ENCODE results near the gene HAVCR1. TPM values are rescaled to one million over a fixed set of nuclear protein-coding genes. Genes with fewer than 3 reads are reported as not detected.

Gene HAVCR1
- not detected in 2 replicates for total RNA-seq

GRCh38 chr5:157059093-157059539, at the start of gene HAVCR1:
Gene HAVCR1 (minus strand): TSS chr5:157059116. CDS start chr5:157057943, 1,173 bp downstream.

Other genes with a start within 250 kb of the HAVCR1 start
- under 0.01 and 0.12 TPM in 2 replicates for gene PPP1R2B, start 208.8 kb downstream of the HAVCR1 start, total RNA-seq
- gene TIMD4, start 95.9 kb downstream of the HAVCR1 start, total RNA-seq = not detected in 2 replicates
- 0.16 and 0.36 TPM in 2 replicates for gene HAVCR2, start 49.9 kb upstream of the HAVCR1 start, total RNA-seq
- gene MED7, start 83.7 kb upstream of the HAVCR1 start, total RNA-seq = 7.8 and 8.3 TPM in 2 replicates
- gene GARIN3, start 107.1 kb upstream of the HAVCR1 start, total RNA-seq = not detected in 2 replicates
- gene ITK, start 121.7 kb upstream of the HAVCR1 start, total RNA-seq = not detected in 2 replicates
- 2.9 and 7.9 TPM in 2 replicates for gene CYFIP2, start 207.0 kb upstream of the HAVCR1 start, total RNA-seq